HG03354 (cell line): ENCODE data around the gene KAT6B.
"Not testable (repeated sequence)": the region's sequence is repeated elsewhere in the genome, so short reads cannot be mapped to it uniquely, and the experiment has no call there.

Source experiments
- ATAC-seq: cut with Tn5 transposase; IDR thresholded peaks from one replicate; pipeline ENCODE4 v1.9.1; 2021; ENCODE audit warnings: mild to moderate bottlenecking; ENCODE audit not compliant: unreplicated experiment, poor library complexity, severe bottlenecking

KAT6B gene

GRCh38 chr10:74912182-74912581, 85.8 kb downstream of the KAT6B start:
- no peak for ATAC-seq

GRCh38 chr10:74912682-74913081, 86.3 kb downstream of the KAT6B start:
- no peak for ATAC-seq

- no peak for ATAC-seq
Measured at GRCh38 chr10:74913377-74913979, 87.1 kb downstream of the KAT6B start.

GRCh38 chr10:74916283-74916682, 89.9 kb downstream of the KAT6B start:
- ATAC-seq: no peak

GRCh38 chr10:74917481-74918077, 91.2 kb downstream of the KAT6B start:
- no peak for ATAC-seq

- ATAC-seq: no peak
Measured at GRCh38 chr10:74919671-74920070, 93.3 kb downstream of the KAT6B start.

GRCh38 chr10:74921070-74921469, 94.7 kb downstream of the KAT6B start:
- not testable (repeated sequence) for ATAC-seq

GRCh38 chr10:74921744-74922143, 95.3 kb downstream of the KAT6B start:
- no peak for ATAC-seq

- no peak for ATAC-seq
Measured at GRCh38 chr10:74922921-74923320, 96.5 kb downstream of the KAT6B start.

GRCh38 chr10:74923556-74923955, 97.2 kb downstream of the KAT6B start:
- ATAC-seq: no peak

- no peak for ATAC-seq
Measured at GRCh38 chr10:74924251-74924963, 98.0 kb downstream of the KAT6B start.

- ATAC-seq: no peak
Measured at GRCh38 chr10:74925291-74925690, 98.9 kb downstream of the KAT6B start.

- no peak for ATAC-seq
Measured at GRCh38 chr10:74925708-74926107, 99.3 kb downstream of the KAT6B start.

- no peak for ATAC-seq
Measured at GRCh38 chr10:74926791-74927585, 100.6 kb downstream of the KAT6B start.

GRCh38 chr10:74927701-74928100, 101.3 kb downstream of the KAT6B start:
- no peak for ATAC-seq

GRCh38 chr10:74928742-74929191, 102.4 kb downstream of the KAT6B start:
- no peak for ATAC-seq

- no peak for ATAC-seq
Measured at GRCh38 chr10:74929197-74929596, 102.8 kb downstream of the KAT6B start.

GRCh38 chr10:74930965-74931364, 104.6 kb downstream of the KAT6B start:
- no peak for ATAC-seq

GRCh38 chr10:74932648-74933047, 106.2 kb downstream of the KAT6B start:
- ATAC-seq: no peak

- ATAC-seq: no peak
Measured at GRCh38 chr10:74934100-74934812, 107.9 kb downstream of the KAT6B start.
